ENCODE data around the gene C1orf159. TPM values are rescaled to one million over a fixed set of nuclear protein-coding genes. Genes with fewer than 3 reads are reported as not detected.

C1orf159 gene
- polyA plus RNA-seq, 1 donor (not counting 4 experiments of a cell fraction or from before 2014, with no cell fraction given): 6.1 TPM

- Histone ChIP-seq H2AFZ (ENCODE audit: control insufficient read depth, low read length) (peak overlapping the region; percentile 78), H3K4me3 (ENCODE audit: control insufficient read depth in 2 of 3, extremely low read depth in 1 of 3, insufficient read depth in 2 of 3, low read depth in 1 of 3, low read length in 3 of 3) (peak overlapping the region; percentile 83 to 98 (median 92)), H3K9me3 (ENCODE audit: control insufficient read depth, low read depth, low read length) (no peaks in the 10 kb centered on the region), H4K20me1 (ENCODE audit: control insufficient read depth, extremely low read depth, insufficient read depth, low read length) (peaks cover 7% of the 10 kb centered on the region), H3K4me2 (ENCODE audit: control insufficient read depth, extremely low read depth, insufficient read depth, low read depth, low read length) (peak overlapping the region; percentile 99), H3K4me1 (ENCODE audit: control insufficient read depth, extremely low read depth, insufficient read depth, low read length) (peaks cover 11% of the 10 kb centered on the region), H3K36me3 (ENCODE audit: control insufficient read depth in 2 of 2, extremely low read depth in 1 of 2, insufficient read depth in 2 of 2, low read length in 2 of 2) (peaks cover 0 to 3% of the 10 kb centered on the region in 2 experiments), H3K27me3 (ENCODE audit: control insufficient read depth, extremely low read depth, insufficient read depth, low read length) (no peaks in the 10 kb centered on the region), H3K27ac (ENCODE audit: control insufficient read depth, insufficient read depth, low read length) (peak overlapping the region; percentile 95), H3K79me2 (ENCODE audit: control insufficient read depth, insufficient read depth, low read length) (peaks cover 52% of the 10 kb centered on the region), H3K9ac (ENCODE audit: control insufficient read depth, extremely low read depth, insufficient read depth, low read length) (peak overlapping the region; percentile 96), H3K9me1 (ENCODE audit: control insufficient read depth, extremely low read depth, insufficient read depth, low read length) (no peaks in the 10 kb centered on the region)
- TF ChIP-seq CTCF (optimal IDR thresholded peaks at IDR 0.05 in 1 of 3, IDR thresholded peaks at IDR 0.05 in 1 of 3, conservative IDR thresholded peaks at IDR 0.05 in 1 of 3; ENCODE audit: extremely low read depth in 1 of 3, insufficient read depth in 2 of 3, low read length in 3 of 3): no peak
- DNase-seq (ENCODE audit: low read depth, low spot score): no peak
- FAIRE-seq: no peak
- dilution Hi-C loops (cut with MboI; ENCODE audit: extremely low pct_ligation_motif_present, low sequenced_read_pairs): no loop called here
These were observed 47.7 kb upstream of the C1orf159 start for GRCh38 chr1:1163538-1164070.

- FAIRE-seq (no peak), DNase-seq (ENCODE audit: low read depth, low spot score) (no peak)
- TF ChIP-seq CTCF (optimal IDR thresholded peaks at IDR 0.05 in 1 of 3, IDR thresholded peaks at IDR 0.05 in 1 of 3, conservative IDR thresholded peaks at IDR 0.05 in 1 of 3; ENCODE audit: extremely low read depth in 1 of 3, insufficient read depth in 2 of 3, low read length in 3 of 3): no peak
- no peak for TF ChIP-seq EZH2 (IDR thresholded peaks at IDR 0.05; ENCODE audit: low read length)
- Histone ChIP-seq H2AFZ (ENCODE audit: control insufficient read depth, low read length) (peak overlapping the region; percentile 78), H3K9me1 (ENCODE audit: control insufficient read depth, extremely low read depth, insufficient read depth, low read length) (no peaks in the 10 kb centered on the region), H3K27me3 (ENCODE audit: control insufficient read depth, extremely low read depth, insufficient read depth, low read length) (no peaks in the 10 kb centered on the region), H3K4me1 (ENCODE audit: control insufficient read depth, extremely low read depth, insufficient read depth, low read length) (peaks cover 19% of the 10 kb centered on the region), H3K4me2 (ENCODE audit: control insufficient read depth, extremely low read depth, insufficient read depth, low read depth, low read length) (peak overlapping the region; percentile 99), H4K20me1 (ENCODE audit: control insufficient read depth, extremely low read depth, insufficient read depth, low read length) (peaks cover 7% of the 10 kb centered on the region), H3K27ac (ENCODE audit: control insufficient read depth, insufficient read depth, low read length) (peak overlapping the region; percentile 95), H3K36me3 (ENCODE audit: control insufficient read depth in 2 of 2, extremely low read depth in 1 of 2, insufficient read depth in 2 of 2, low read length in 2 of 2) (no peaks in the 10 kb centered on the region), H3K4me3 (ENCODE audit: control insufficient read depth in 2 of 3, extremely low read depth in 1 of 3, insufficient read depth in 2 of 3, low read depth in 1 of 3, low read length in 3 of 3) (peak overlapping the region; percentile 83 to 98 (median 92)), H3K9me3 (ENCODE audit: control insufficient read depth, low read depth, low read length) (no peaks in the 10 kb centered on the region), H3K79me2 (ENCODE audit: control insufficient read depth, insufficient read depth, low read length) (peaks cover 46% of the 10 kb centered on the region), H3K9ac (ENCODE audit: control insufficient read depth, extremely low read depth, insufficient read depth, low read length) (peak overlapping the region; percentile 96)
- dilution Hi-C loops (cut with MboI; ENCODE audit: extremely low pct_ligation_motif_present, low sequenced_read_pairs): no loop called here
These were observed 47.0 kb upstream of the C1orf159 start for GRCh38 chr1:1162597-1163537.

All from keratinocyte (primary cell).